Endothelial cell of umbilical vein (primary cell): Measurements from ENCODE around the gene HIVEP3. TPM values are rescaled to one million over a fixed set of nuclear protein-coding genes. Genes with fewer than 3 reads are reported as not detected.

ENCODE experiments used
- BruUV-seq: library from RNA; stranded (reverse); fragments of 400-500 nt; replicated peaks from 2 replicates; lab custom pipeline; 2021; lab: Mats Ljungman, UMichigan
- CTCF ChIA-PET: fragments of 300-600, 350-600 bp; sonication (Branson Sonifier 250); formaldehyde crosslinking; loops from one replicate; lab custom pipeline; 2021; ENCODE audit warnings: antibody characterized with exemption, inconsistent platforms; lab: Charles Lee
- POLR2A ChIA-PET: fragments of 300-600, 350-600 bp; sonication (Branson Sonifier 250); formaldehyde crosslinking; loops from one replicate; lab custom pipeline; 2021; ENCODE audit warnings: antibody characterized with exemption, inconsistent platforms; lab: Charles Lee
- DNase-seq: peaks from one replicate; pipeline ENCODE4 v3.0.0-alpha.2; 2011; ENCODE audit warnings: low read depth, low spot score
- FAIRE-seq: peaks from 2 replicates; lab custom pipeline; 2011; peaks lifted over from hg19 to GRCh38; lab: Jason Lieb, UNC
- H2AFZ ChIP-seq: 2 replicates; pipeline ENCODE4 v1.6.0; 2012; ENCODE audit warnings: low read depth, low read length, control low read depth, inconsistent platforms
- H3K27ac ChIP-seq: 2 replicates; pipeline ENCODE4 v1.5.1; 2011; ENCODE audit warnings: low read depth, mild to moderate bottlenecking, control low read depth, low read length, moderate library complexity; ENCODE audit not compliant: insufficient read depth
- H3K27me3 ChIP-seq, 2 experiments: 2 replicates each; pipeline versions ENCODE4 v1.6.0 to v1.6.1; 2011; ENCODE audit warnings: low read length in 2 of 2, mixed read lengths in 1 of 2; ENCODE audit not compliant: control insufficient read depth in 2 of 2, insufficient read depth in 2 of 2
- H3K36me3 ChIP-seq, 2 experiments: 2 replicates in 1 of 2; 3 replicates in 1 of 2; pipeline ENCODE4 v1.5.1; 2011; ENCODE audit warnings: low read length in 2 of 2, mild to moderate bottlenecking in 1 of 2, moderate library complexity in 1 of 2; ENCODE audit not compliant: control insufficient read depth in 2 of 2, insufficient read depth in 2 of 2; ENCODE audit errors: extremely low read depth in 1 of 2
- H3K4me1 ChIP-seq: 3 replicates; pipeline ENCODE4 v1.5.1; 2011; ENCODE audit warnings: mild to moderate bottlenecking, low read length; ENCODE audit not compliant: control insufficient read depth, insufficient read depth; ENCODE audit errors: extremely low read depth
- H3K4me2 ChIP-seq: 2 replicates; pipeline ENCODE4 v1.6.1; 2011; ENCODE audit warnings: low read length, control low read depth, mixed read lengths; ENCODE audit not compliant: insufficient read depth
- H3K4me3 ChIP-seq, 3 experiments: fragments of 200-600 bp in 1 of 3; sonication (generic), shearing (Covaris generic) in 1 of 3; replicated peaks in 1 of 3; 2 replicates each; pipeline ENCODE4 v1.5.1; 2011 to 2016; ENCODE audit warnings: control low read depth in 3 of 3, low read length in 3 of 3, mild to moderate bottlenecking in 2 of 3, inconsistent platforms in 1 of 3, low read depth in 1 of 3, moderate library complexity in 1 of 3; ENCODE audit not compliant: insufficient read depth in 1 of 3
- H3K79me2 ChIP-seq: 2 replicates; pipeline ENCODE4 v1.6.0; 2012; ENCODE audit warnings: low read length, inconsistent platforms; ENCODE audit not compliant: control insufficient read depth, insufficient read depth
- H3K9ac ChIP-seq: replicated peaks from 2 replicates; pipeline ENCODE3; 2011; ENCODE audit warnings: low read length, control low read depth; ENCODE audit not compliant: insufficient read depth; ENCODE audit errors: extremely low read depth
- H3K9me1 ChIP-seq: replicated peaks from 3 replicates; pipeline ENCODE4 v1.6.0; 2011; ENCODE audit warnings: mild to moderate bottlenecking, low read length; ENCODE audit not compliant: control insufficient read depth, insufficient read depth; ENCODE audit errors: extremely low read depth
- H3K9me3 ChIP-seq: replicated peaks from 2 replicates; pipeline ENCODE4 v1.5.1; 2012; ENCODE audit warnings: low read length, inconsistent platforms; ENCODE audit not compliant: control insufficient read depth, insufficient read depth
- H4K20me1 ChIP-seq: replicated peaks from 2 replicates; pipeline ENCODE3; 2011; ENCODE audit warnings: mild to moderate bottlenecking, low read length; ENCODE audit not compliant: control insufficient read depth, insufficient read depth; ENCODE audit errors: extremely low read depth
- CTCF ChIP-seq, 2 donors: IDR thresholded peaks; 1 replicate in 1 of 2; 2 replicates in 1 of 2; pipeline ENCODE4 v1.5.1; 2011; ENCODE audit warnings: low read length in 2 of 2, mild to moderate bottlenecking in 2 of 2, moderate library complexity in 2 of 2, control low read depth in 1 of 2, inconsistent platforms in 1 of 2, low read depth in 1 of 2; ENCODE audit not compliant: insufficient read depth in 1 of 2; ENCODE audit errors: extremely low read depth in 1 of 2
- EZH2 ChIP-seq: IDR thresholded peaks from 2 replicates; pipeline ENCODE4 v1.6.1; 2012; ENCODE audit warnings: borderline replicate concordance, low read depth, mild to moderate bottlenecking, moderate library complexity, low read length, inconsistent platforms; ENCODE audit not compliant: severe bottlenecking
- FOS ChIP-seq: IDR thresholded peaks from 2 replicates; pipeline ENCODE4 v1.6.1; 2011; ENCODE audit warnings: mild to moderate bottlenecking, low read length, moderate library complexity, borderline replicate concordance; ENCODE audit not compliant: insufficient read depth
- GATA2 ChIP-seq: IDR thresholded peaks from 2 replicates; pipeline ENCODE4 v1.7.0; 2011; ENCODE audit warnings: low read depth, mild to moderate bottlenecking, moderate library complexity, mixed read lengths, low read length; ENCODE audit not compliant: insufficient read length, insufficient read depth
- JUN ChIP-seq: IDR thresholded peaks from 2 replicates; pipeline ENCODE4 v1.6.1; 2011; ENCODE audit warnings: borderline replicate concordance, low read depth; ENCODE audit not compliant: insufficient read length, insufficient read depth
- MAX ChIP-seq: IDR thresholded peaks from 2 replicates; pipeline ENCODE4 v1.6.1; 2011; ENCODE audit not compliant: insufficient read depth, insufficient read length
- MYC ChIP-seq: IDR thresholded peaks from one replicate; pipeline ENCODE4 v1.6.1; 2011; ENCODE audit warnings: mild to moderate bottlenecking, low read depth, low read length
- POLR2A ChIP-seq: IDR thresholded peaks from 2 replicates; pipeline ENCODE4 v1.6.1; 2012; ENCODE audit warnings: low read depth, mild to moderate bottlenecking, control low read depth, low read length
- POLR2AphosphoS5 ChIP-seq: IDR thresholded peaks from 2 replicates; pipeline ENCODE4 v1.6.1; 2012; ENCODE audit warnings: low read depth, mild to moderate bottlenecking, control low read depth, low read length, moderate library complexity; ENCODE audit not compliant: insufficient read depth
- dilution Hi-C: fragments of 300-500 bp; cut with MboI; formaldehyde crosslinking; loops from one replicate; pipeline ENCODE4 v1.15.0; 2019; ENCODE audit warnings: low sequenced_read_pairs; ENCODE audit not compliant: extremely low pct_ligation_motif_present
- intact Hi-C: fragments of 100-400 bp; cut with micrococcal nuclease; formaldehyde crosslinking; loops from one replicate; pipeline ENCODE4 v1.10.0; 2022
- polyA plus RNA-seq, 4 experiments: library from polyadenylated mRNA; depleted of rRNA in 3 of 4; stranded (reverse) in 3 of 4; unstranded in 1 of 4; fragments of >200 nt; gene quantifications; 2 replicates each; pipeline versions ENCODE4 v1.2.1 to v1.2.3, GENCODE V29; 2011 to 2012; ENCODE audit warnings: missing spikeins in 1 of 4
- total RNA-seq: library from RNA; stranded (reverse); gene quantifications from 2 replicates; pipeline ENCODE4 v1.2.3, GENCODE V29; 2021

HIVEP3 gene
- total and polyA plus RNA-seq, 2 donors (not counting 3 experiments of a cell fraction or from before 2014, with no cell fraction given) = 3.4 to 4.0 TPM

GRCh38 chr1:41943717-41944116, 25.0 kb upstream of the HIVEP3 start:
- Histone ChIP-seq H3K4me2 (no peak overlapping the region), H3K4me1 (no peaks in the 10 kb centered on the region), H3K9me3 (no peaks in the 10 kb centered on the region), H3K27ac (no peak overlapping the region), H2AFZ (no peak overlapping the region), H3K4me3 (no peak overlapping the region), H3K9me1 (no peaks in the 10 kb centered on the region), H3K9ac (no peak overlapping the region), H3K79me2 (no peaks in the 10 kb centered on the region), H3K36me3 (no peaks in the 10 kb centered on the region), H4K20me1 (no peaks in the 10 kb centered on the region), H3K27me3 (no peaks in the 10 kb centered on the region)
- DNase-seq (no peak), FAIRE-seq (no peak)
- TF ChIP-seq JUN = no peak
- no peak for TF ChIP-seq MAX
- no peak for TF ChIP-seq MYC
- TF ChIP-seq POLR2A = no peak
- TF ChIP-seq FOS = no peak
- TF ChIP-seq EZH2 = no peak
- TF ChIP-seq GATA2 = no peak
- TF ChIP-seq CTCF (IDR thresholded peaks at IDR 0.05; ENCODE audit: extremely low read depth in 1 of 2, insufficient read depth in 1 of 2, low read depth in 1 of 2, low read length in 2 of 2) = no peak
- TF ChIP-seq POLR2AphosphoS5 = no peak
- intact Hi-C loops = no loop called here
- BruUV-seq = no TSS peak
- dilution Hi-C loops = no loop called here
- ChIA-PET CTCF (no interaction called here), POLR2A (no interaction called here)
